K562 (cell line): ENCODE data around the gene HES4. TPM values are rescaled to one million over a fixed set of nuclear protein-coding genes. Genes with fewer than 3 reads are reported as not detected.
A peak's percentile ranks its signal among the peaks of the same experiment; 100 is the strongest.

ENCODE experiments used
- BRF2 ChIP-seq: IDR thresholded peaks from 3 replicates; pipeline ENCODE4 v1.6.1; 2011; ENCODE audit warnings: borderline replicate concordance, mild to moderate bottlenecking; ENCODE audit not compliant: insufficient read length, insufficient read depth
- EHMT2 ChIP-seq: fragments of 450-650 bp; IDR thresholded peaks from 2 replicates; pipeline ENCODE4 v1.6.1; 2018; ENCODE audit warnings: antibody characterized with exemption
- MCM5 ChIP-seq: fragments of 450-650 bp; IDR thresholded peaks from 2 replicates; pipeline ENCODE4 v1.6.1; 2016; ENCODE audit warnings: low read depth
- NR4A1 ChIP-seq, 2 experiments: fragments of 250-450 bp in 1 of 2; fragments of 450-650 bp in 1 of 2; sonication (Bioruptor Pico) in 1 of 2; IDR thresholded peaks; 2 replicates each; pipeline versions ENCODE4 v1.4.0 to v1.6.1; 2016 to 2020; ENCODE audit warnings: mild to moderate bottlenecking in 2 of 2, missing compliant biosample characterization in 1 of 2, missing genetic modification characterization in 1 of 2, moderate library complexity in 1 of 2
- PTBP1 ChIP-seq: fragments of 200-400 bp; formaldehyde crosslinking; IDR thresholded peaks from 2 replicates; pipeline ENCODE4 v1.6.1; 2017; ENCODE audit warnings: low read depth, low read length
- SAFB ChIP-seq: fragments of 200-400 bp; formaldehyde crosslinking; IDR thresholded peaks from 2 replicates; pipeline ENCODE4 v1.6.1; 2017; ENCODE audit warnings: low read depth, low read length, borderline replicate concordance
- SRSF3 ChIP-seq: fragments of 200-400 bp; formaldehyde crosslinking; IDR thresholded peaks from 2 replicates; pipeline ENCODE4 v1.6.1; 2016; ENCODE audit warnings: mild to moderate bottlenecking, low read length, moderate library complexity; ENCODE audit not compliant: insufficient read depth
- TAF7 ChIP-seq: fragments of 450-650 bp; IDR thresholded peaks from 2 replicates; pipeline ENCODE4 v1.6.1; 2016; ENCODE audit warnings: missing genetic modification characterization, missing compliant biosample characterization
- XRCC5 ChIP-seq: fragments of 200-400 bp; formaldehyde crosslinking; IDR thresholded peaks from 2 replicates; pipeline ENCODE4 v1.6.1; 2017; ENCODE audit warnings: low read depth, mild to moderate bottlenecking, low read length
- ZBTB7A ChIP-seq: IDR thresholded peaks from 2 replicates; pipeline ENCODE4 v1.6.1; 2011; ENCODE audit warnings: low read depth, mild to moderate bottlenecking, low read length, moderate library complexity, borderline replicate concordance; ENCODE audit not compliant: control insufficient read depth
- ZNF133 ChIP-seq: fragments of 250-450 bp; sonication (Bioruptor Pico); IDR thresholded peaks from 2 replicates; pipeline ENCODE4 v1.4.0; 2020; ENCODE audit warnings: mild to moderate bottlenecking
- ZNF23 ChIP-seq: fragments of 250-450 bp; sonication (Bioruptor Pico); IDR thresholded peaks from 2 replicates; pipeline ENCODE4 v1.4.0; 2020; ENCODE audit warnings: mild to moderate bottlenecking
- ZNF24 ChIP-seq: fragments of 450-650 bp; IDR thresholded peaks from 2 replicates; pipeline ENCODE4 v1.6.1; 2016
- ZNF253 ChIP-seq: fragments of 250-450 bp; sonication (Bioruptor Pico); conservative IDR thresholded peaks from 2 replicates; pipeline ENCODE4 v1.6.1; 2021; ENCODE audit warnings: mild to moderate bottlenecking
- ZNF280A ChIP-seq: fragments of 450-650 bp; IDR thresholded peaks from 2 replicates; pipeline ENCODE4 v1.6.1; 2018; ENCODE audit warnings: mild to moderate bottlenecking, low read depth; ENCODE audit not compliant: partially characterized antibody
- ZNF75A ChIP-seq: fragments of 450-650 bp; formaldehyde crosslinking; IDR thresholded peaks from 2 replicates; pipeline ENCODE4 v1.4.0; 2020; ENCODE audit warnings: mild to moderate bottlenecking
- ZSCAN29 ChIP-seq: fragments of 450-650 bp; IDR thresholded peaks from 2 replicates; pipeline ENCODE4 v1.6.1; 2017
- polyA plus RNA-seq, 8 experiments: library from polyadenylated mRNA; depleted of rRNA in 4 of 8; stranded (reverse) in 5 of 8; unstranded in 3 of 8; fragments of >200 nt; fragmentation: Nextera tagmentation in 2 of 8; fragmentation: Illumina TruSeq in 1 of 8; extraction: Ambion mirVana in 2 of 8; extraction: Trizol in 1 of 8; gene quantifications; 2 replicates each; pipeline versions ENCODE4 v1.2.1 to v1.2.3, GENCODE V29; 2011 to 2014; ENCODE audit warnings: inconsistent platforms in 1 of 8, missing spikeins in 1 of 8
- total RNA-seq, 7 experiments: library from RNA; depleted of rRNA in 6 of 7; stranded (reverse); fragments of >200 nt in 6 of 7; fragmentation: Illumina TruSeq in 2 of 7; extraction: Trizol in 2 of 7; gene quantifications; 2 replicates each; pipeline versions ENCODE4 v1.2.1 to v1.2.3, GENCODE V29; 2011 to 2021; ENCODE audit warnings: low replicate concordance in 1 of 7
- TF ChIP-seq, protein P1 (sequence below): fragments of 250-450 bp; sonication (Bioruptor Pico); IDR thresholded peaks from 2 replicates; pipeline ENCODE4 v1.8.0; 2021; ENCODE audit warnings: borderline replicate concordance, mild to moderate bottlenecking, moderate library complexity; ENCODE audit not compliant: poor library complexity, severe bottlenecking
- TF ChIP-seq, protein P2 (sequence below), 2 experiments: fragments of 450-650 bp; conservative IDR thresholded peaks; 2 replicates each; pipeline ENCODE4 v1.6.1; 2017; ENCODE audit warnings: mild to moderate bottlenecking in 2 of 2, moderate library complexity in 2 of 2

HES4 gene
- total and polyA plus RNA-seq, 9 of the 15 experiments (the other 6 are each of a cell fraction or from before 2014, with no cell fraction given), result 0.21 to 43.7 (median 5.3) TPM; not detected in 2

DNA sequence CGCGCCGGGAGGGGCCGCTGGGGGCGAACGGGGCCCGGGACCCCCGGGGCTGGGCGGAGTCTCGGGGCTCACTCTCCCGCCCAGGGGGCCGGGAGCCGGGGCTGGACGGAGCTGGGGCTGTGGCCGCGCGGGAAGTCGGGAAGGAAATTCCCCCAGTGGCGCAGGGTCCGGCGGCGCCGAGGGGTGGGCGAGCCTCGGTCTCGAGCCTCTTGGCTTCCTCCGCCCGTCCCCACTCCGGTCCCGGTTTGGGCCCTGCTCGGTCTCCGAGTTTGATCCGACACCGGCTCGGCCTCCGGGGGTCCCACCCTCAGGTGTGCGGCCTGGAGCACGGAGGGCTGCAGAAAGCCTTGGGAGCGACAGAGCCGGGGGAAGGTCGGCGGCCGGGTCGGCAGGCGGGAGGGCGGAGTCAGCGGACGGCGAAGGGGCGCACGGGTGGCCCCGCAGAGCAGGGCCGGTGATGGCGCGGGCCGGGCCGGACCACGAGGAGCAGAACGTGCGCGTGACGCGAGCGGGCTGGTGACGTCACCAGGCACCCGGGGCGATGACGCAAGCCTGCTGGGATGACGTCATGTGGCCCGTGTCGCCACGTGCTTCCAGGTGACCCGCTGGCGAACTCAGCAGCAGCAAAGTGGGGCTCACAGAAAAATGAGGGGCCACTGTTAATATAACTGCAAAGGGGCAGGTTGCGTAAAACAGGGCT lies 610 bp upstream of the HES4 start (continued):
- TF ChIP-seq ZNF280A, result no peak
- TF ChIP-seq NR4A1 (CRISPR knock-in tag; IDR thresholded peaks at IDR 0.05), result peak; percentile 32; the same call in 1 of the 2 replicates
- TF ChIP-seq NR4A1 (tag; IDR thresholded peaks at IDR 0.05), result peak; percentile 68
- TF ChIP-seq MCM5, result no peak
- TF ChIP-seq, protein P1, sequence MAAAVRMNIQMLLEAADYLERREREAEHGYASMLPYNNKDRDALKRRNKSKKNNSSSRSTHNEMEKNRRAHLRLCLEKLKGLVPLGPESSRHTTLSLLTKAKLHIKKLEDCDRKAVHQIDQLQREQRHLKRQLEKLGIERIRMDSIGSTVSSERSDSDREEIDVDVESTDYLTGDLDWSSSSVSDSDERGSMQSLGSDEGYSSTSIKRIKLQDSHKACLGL (CRISPR knock-in tag), result peak; percentile 16
- no peak; the same call in 1 of the 2 replicates for TF ChIP-seq ZSCAN29
- TF ChIP-seq ZNF133 (CRISPR knock-in tag), result no peak
- 0 out of 2 replicates have a peak, but pooled peaks have one; percentile 28 for TF ChIP-seq ZNF24
- no peak for TF ChIP-seq BRF2
- TF ChIP-seq TAF7, result no peak
- no peak for TF ChIP-seq EHMT2
- TF ChIP-seq ZBTB7A, result peak; percentile 87
- no peak for TF ChIP-seq ZNF23 (CRISPR knock-in tag)
- TF ChIP-seq, protein P2, sequence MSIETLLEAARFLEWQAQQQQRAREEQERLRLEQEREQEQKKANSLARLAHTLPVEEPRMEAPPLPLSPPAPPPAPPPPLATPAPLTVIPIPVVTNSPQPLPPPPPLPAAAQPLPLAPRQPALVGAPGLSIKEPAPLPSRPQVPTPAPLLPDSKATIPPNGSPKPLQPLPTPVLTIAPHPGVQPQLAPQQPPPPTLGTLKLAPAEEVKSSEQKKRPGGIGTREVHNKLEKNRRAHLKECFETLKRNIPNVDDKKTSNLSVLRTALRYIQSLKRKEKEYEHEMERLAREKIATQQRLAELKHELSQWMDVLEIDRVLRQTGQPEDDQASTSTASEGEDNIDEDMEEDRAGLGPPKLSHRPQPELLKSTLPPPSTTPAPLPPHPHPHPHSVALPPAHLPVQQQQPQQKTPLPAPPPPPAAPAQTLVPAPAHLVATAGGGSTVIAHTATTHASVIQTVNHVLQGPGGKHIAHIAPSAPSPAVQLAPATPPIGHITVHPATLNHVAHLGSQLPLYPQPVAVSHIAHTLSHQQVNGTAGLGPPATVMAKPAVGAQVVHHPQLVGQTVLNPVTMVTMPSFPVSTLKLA (conservative IDR thresholded peaks at IDR 0.05), result peak; percentile 99
- TF ChIP-seq ZNF253 (CRISPR knock-in tag), result 0 out of 2 replicates have a peak, but pooled peaks have one; percentile 47
- 0 out of 2 replicates have a peak, but pooled peaks have one; percentile 86 for TF ChIP-seq SRSF3
- peak; percentile 75; the same call in 1 of the 2 replicates for TF ChIP-seq SAFB
- no peak; the same call in 1 of the 2 replicates for TF ChIP-seq XRCC5
- 0 out of 2 replicates have a peak, but pooled peaks have one; percentile 24 for TF ChIP-seq PTBP1
- no peak for TF ChIP-seq ZNF75A
